SK-N-SH treated with all-trans-retinoic acid at 6 μM for 48 hours (cell line): ENCODE measurements around the gene ENOSF1.

Source experiments
- ATAC-seq: fragments of 200-7000 bp; cut with Tn5 transposase; 3 replicates; pipeline ENCODE4 v1.9.1; 2020; ENCODE audit warnings: mild to moderate bottlenecking, moderate library complexity
- ARNTL ChIP-seq: fragments of 450-650 bp; formaldehyde crosslinking; IDR thresholded peaks from 2 replicates; pipeline ENCODE4 v1.5.0; 2020; ENCODE audit warnings: low read depth, mild to moderate bottlenecking, moderate library complexity, borderline replicate concordance
- BACH2 ChIP-seq: fragments of 250-450 bp; sonication (Bioruptor Pico); IDR thresholded peaks from 2 replicates; pipeline ENCODE4 v1.9.0; 2021; ENCODE audit warnings: mild to moderate bottlenecking, borderline replicate concordance
- CREB5 ChIP-seq: fragments of 250-450 bp; sonication (Bioruptor Pico); IDR thresholded peaks from 2 replicates; pipeline ENCODE4 v1.5.1; 2020; ENCODE audit warnings: low read depth, mild to moderate bottlenecking, moderate library complexity
- CSDC2 ChIP-seq: fragments of 250-450 bp; sonication (Bioruptor Pico); IDR thresholded peaks from 2 replicates; pipeline ENCODE4 v1.5.0; 2020; ENCODE audit warnings: mild to moderate bottlenecking, moderate library complexity
- CSRNP3 ChIP-seq: fragments of 250-450 bp; sonication (Bioruptor Pico); IDR thresholded peaks from 2 replicates; pipeline ENCODE4 v1.5.1; 2021; ENCODE audit warnings: mild to moderate bottlenecking, moderate library complexity
- ESRRG ChIP-seq: fragments of 250-450 bp; sonication (Bioruptor Pico); IDR thresholded peaks from 2 replicates; pipeline ENCODE4 v1.6.1; 2021; ENCODE audit warnings: mild to moderate bottlenecking
- GLIS3 ChIP-seq: fragments of 250-450 bp; sonication (Bioruptor Pico); IDR thresholded peaks from 2 replicates; pipeline ENCODE4 v1.5.0; 2020; ENCODE audit warnings: mild to moderate bottlenecking, moderate library complexity
- ISL1 ChIP-seq: fragments of 250-450 bp; sonication (Bioruptor Pico); IDR thresholded peaks from 2 replicates; pipeline ENCODE4 v2.1.2; 2022; ENCODE audit warnings: mild to moderate bottlenecking, moderate library complexity
- OSR1 ChIP-seq: fragments of 250-450 bp; sonication (Bioruptor Pico); IDR thresholded peaks from 2 replicates; pipeline ENCODE4 v1.8.0; 2022; ENCODE audit warnings: moderate library complexity, mild to moderate bottlenecking, inconsistent platforms
- PATZ1 ChIP-seq: fragments of 250-450 bp; sonication (Bioruptor Pico); IDR thresholded peaks from 2 replicates; pipeline ENCODE4 v1.8.0; 2020; ENCODE audit warnings: mild to moderate bottlenecking, moderate library complexity, borderline replicate concordance
- POU6F1 ChIP-seq: fragments of 250-450 bp; sonication (Bioruptor Pico); IDR thresholded peaks from 2 replicates; pipeline ENCODE4 v1.8.0; 2021; ENCODE audit warnings: low read depth, mild to moderate bottlenecking, moderate library complexity, borderline replicate concordance
- RARB ChIP-seq: fragments of 250-450 bp; sonication (Bioruptor Pico); IDR thresholded peaks from 2 replicates; pipeline ENCODE4 v1.8.0; 2021; ENCODE audit warnings: mild to moderate bottlenecking, moderate library complexity
- TCF4 ChIP-seq: fragments of 250-450 bp; sonication (Bioruptor Pico); IDR thresholded peaks from 2 replicates; pipeline ENCODE4 v1.8.0; 2021; ENCODE audit warnings: mild to moderate bottlenecking, moderate library complexity, borderline replicate concordance
- TOX ChIP-seq: fragments of 250-450 bp; sonication (Bioruptor Pico); IDR thresholded peaks from 2 replicates; pipeline ENCODE4 v1.8.0; 2021; ENCODE audit warnings: mild to moderate bottlenecking, moderate library complexity, borderline replicate concordance
- TSHZ2 ChIP-seq: fragments of 250-450 bp; sonication (Bioruptor Pico); IDR thresholded peaks from 2 replicates; pipeline ENCODE4 v1.5.0; 2020; ENCODE audit warnings: mild to moderate bottlenecking, moderate library complexity
- ZC3H10 ChIP-seq: fragments of 250-450 bp; sonication (Bioruptor Pico); IDR thresholded peaks from 2 replicates; pipeline ENCODE4 v1.5.1; 2021; ENCODE audit warnings: mild to moderate bottlenecking, moderate library complexity
- ZFP3 ChIP-seq: fragments of 250-450 bp; sonication (Bioruptor Pico); IDR thresholded peaks from 2 replicates; pipeline ENCODE4 v1.5.0; 2020; ENCODE audit warnings: mild to moderate bottlenecking, moderate library complexity
- ZFP30 ChIP-seq: fragments of 450-650 bp; formaldehyde crosslinking; IDR thresholded peaks from 2 replicates; pipeline ENCODE4 v1.5.0; 2022; ENCODE audit warnings: mild to moderate bottlenecking, moderate library complexity
- ZNF565 ChIP-seq: fragments of 450-650 bp; formaldehyde crosslinking; conservative IDR thresholded peaks from 2 replicates; pipeline ENCODE4 v1.5.0; 2020; ENCODE audit warnings: low read depth, mild to moderate bottlenecking, moderate library complexity
- ZNF70 ChIP-seq: fragments of 450-650 bp; formaldehyde crosslinking; IDR thresholded peaks from 2 replicates; pipeline ENCODE4 v1.5.0; 2020; ENCODE audit warnings: mild to moderate bottlenecking, moderate library complexity
- ZNF8 ChIP-seq: fragments of 450-650 bp; formaldehyde crosslinking; IDR thresholded peaks from 2 replicates; pipeline ENCODE4 v1.5.0; 2020; ENCODE audit warnings: mild to moderate bottlenecking, moderate library complexity

The ENOSF1 gene

GRCh38 chr18:717003-717402 lies 4.6 kb upstream of the ENOSF1 start:
- no peak for TF ChIP-seq CREB5 (CRISPR knock-in tag)
- no peak for ATAC-seq

GRCh38 chr18:715626-716025 lies 3.2 kb upstream of the ENOSF1 start:
- TF ChIP-seq CREB5 (CRISPR knock-in tag) = no peak
- no peak for TF ChIP-seq TOX
- TF ChIP-seq ESRRG (CRISPR knock-in tag) = no peak
- TF ChIP-seq POU6F1 = no peak
- ATAC-seq = no peak

- no peak for TF ChIP-seq ZFP3 (CRISPR knock-in tag)
- TF ChIP-seq GLIS3 (CRISPR knock-in tag) = no peak
- no peak for TF ChIP-seq ZNF565 (CRISPR knock-in tag)
- TF ChIP-seq OSR1 = no peak
- no peak for TF ChIP-seq TSHZ2 (CRISPR knock-in tag)
- no peak for TF ChIP-seq ZC3H10 (CRISPR knock-in tag)
- TF ChIP-seq CSRNP3 (CRISPR knock-in tag) = no peak
- no peak for TF ChIP-seq TCF4 (CRISPR knock-in tag)
- TF ChIP-seq ZNF8 (CRISPR knock-in tag) = no peak
- no peak for TF ChIP-seq ZFP30 (CRISPR knock-in tag)
- TF ChIP-seq CREB5 (CRISPR knock-in tag) = no peak
- TF ChIP-seq BACH2 (CRISPR knock-in tag) = no peak
- no peak for ATAC-seq
Measured at GRCh38 chr18:713135-713490, 683 bp upstream of the ENOSF1 start.

GRCh38 chr18:711657-712400 lies 601 bp downstream of the ENOSF1 start:
- peak; percentile 65 for ATAC-seq
- no peak for TF ChIP-seq ZNF8 (CRISPR knock-in tag)
- no peak for TF ChIP-seq ARNTL
- no peak for TF ChIP-seq RARB (CRISPR knock-in tag)
- TF ChIP-seq ZFP3 (CRISPR knock-in tag) = no peak
- no peak for TF ChIP-seq BACH2 (CRISPR knock-in tag)
- TF ChIP-seq TOX = no peak
- no peak for TF ChIP-seq CSDC2 (CRISPR knock-in tag)
- no peak for TF ChIP-seq ISL1 (CRISPR knock-in tag)
- no peak for TF ChIP-seq PATZ1
- no peak for TF ChIP-seq TSHZ2 (CRISPR knock-in tag)
- no peak for TF ChIP-seq ZNF70 (CRISPR knock-in tag)
- TF ChIP-seq ZNF565 (CRISPR knock-in tag) = no peak
